Ramos (cell line): ENCODE data around the gene SNHG17.
"Not testable (repeated sequence)": the region's sequence is repeated elsewhere in the genome, so short reads cannot be mapped to it uniquely, and the experiment has no call there.

Experiments used
- in situ Hi-C: fragments of 300-500 bp; cut with MboI; formaldehyde crosslinking; loops from one replicate; pipeline ENCODE4 v1.14.3; 2022; ENCODE audit warnings: low sequenced_read_pairs; ENCODE audit not compliant: unreplicated experiment

Gene SNHG17

DNA sequence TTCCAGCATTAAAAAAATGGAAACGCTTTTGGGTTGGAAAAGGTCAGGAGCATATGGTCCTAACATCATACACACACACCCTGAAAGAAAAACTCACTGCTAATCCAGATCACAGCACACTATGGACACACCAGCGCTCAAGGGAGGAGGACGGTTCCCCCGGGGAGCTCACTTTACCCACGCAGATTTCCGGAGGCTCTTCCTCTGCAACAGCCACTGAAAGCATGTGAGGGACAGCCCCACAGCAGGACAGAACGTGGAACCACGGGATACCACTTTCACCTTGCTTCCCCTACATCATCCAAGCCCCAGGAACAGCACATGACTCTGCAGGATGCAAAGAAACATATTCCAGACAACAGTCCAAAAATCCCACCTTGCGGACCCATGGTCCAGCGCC, 13.2 kb downstream of the SNHG17 start:
- in situ Hi-C loops = no loop called here

DNA sequence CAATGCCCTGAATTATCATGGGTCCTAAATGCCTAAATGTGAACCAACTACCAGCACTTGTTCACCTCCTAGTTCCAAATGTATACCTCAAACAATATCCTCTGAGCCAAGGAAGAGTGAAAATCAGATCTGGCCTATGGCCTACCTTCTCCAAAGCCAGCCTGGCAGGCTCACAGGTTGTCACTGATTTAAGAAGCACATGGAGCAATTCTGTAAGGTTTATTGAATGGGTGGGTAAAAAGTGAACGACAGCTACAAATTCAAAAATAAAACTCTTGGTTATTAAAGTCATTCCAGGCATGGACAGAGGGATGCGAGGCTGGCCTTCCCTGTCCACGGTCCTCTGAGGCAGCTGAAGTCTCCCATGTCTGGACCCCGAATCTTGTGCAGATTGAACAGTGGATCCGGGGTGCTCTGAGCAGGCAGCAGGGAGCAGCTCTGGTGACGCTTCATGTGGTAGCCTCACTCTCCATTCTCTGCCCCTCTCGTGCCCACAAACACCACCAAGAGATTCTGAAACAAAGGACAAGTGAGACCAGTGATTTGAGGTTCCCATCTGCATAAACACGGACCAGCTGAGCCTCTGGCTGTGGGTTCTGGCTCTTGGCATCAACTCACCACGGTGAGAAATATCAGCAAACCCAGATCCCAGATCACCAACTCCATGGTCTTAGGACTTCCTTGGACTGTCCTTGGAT, 14.6 kb downstream of the SNHG17 start:
- in situ Hi-C loops = no loop called here

DNA sequence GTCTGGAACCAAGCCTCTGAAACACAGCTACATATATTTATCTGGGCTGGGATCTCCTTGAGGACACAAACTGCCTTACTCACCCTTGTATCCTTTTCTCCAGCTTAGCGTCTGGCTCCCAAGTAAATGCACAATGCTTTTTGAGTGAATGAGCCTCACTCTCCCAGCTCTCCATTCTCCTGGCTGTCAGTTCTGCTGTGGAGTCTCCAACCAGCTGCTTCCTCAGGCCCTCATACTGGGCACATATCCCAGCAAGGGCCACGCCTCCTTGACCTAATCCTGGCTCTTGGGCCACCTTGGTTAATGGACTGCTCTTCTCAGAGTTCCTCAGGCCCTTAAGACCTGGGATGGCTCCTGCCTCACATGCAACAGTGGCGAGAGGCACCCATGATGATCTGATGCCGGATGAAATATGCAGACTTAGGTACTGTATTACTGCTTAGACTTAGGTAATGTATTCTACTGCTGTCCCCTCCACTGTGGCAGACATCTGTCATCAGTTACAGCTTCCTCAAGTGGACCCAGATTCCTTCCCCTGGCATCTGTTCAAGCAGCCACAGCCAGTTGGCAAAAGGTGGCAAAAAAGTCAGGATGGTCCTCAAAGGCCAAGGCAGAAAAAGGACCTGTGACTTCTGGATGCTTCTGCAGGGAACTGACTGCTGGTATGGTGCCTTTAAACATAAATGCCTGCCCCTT, 16.5 kb downstream of the SNHG17 start:
- in situ Hi-C loops = no loop called here

DNA sequence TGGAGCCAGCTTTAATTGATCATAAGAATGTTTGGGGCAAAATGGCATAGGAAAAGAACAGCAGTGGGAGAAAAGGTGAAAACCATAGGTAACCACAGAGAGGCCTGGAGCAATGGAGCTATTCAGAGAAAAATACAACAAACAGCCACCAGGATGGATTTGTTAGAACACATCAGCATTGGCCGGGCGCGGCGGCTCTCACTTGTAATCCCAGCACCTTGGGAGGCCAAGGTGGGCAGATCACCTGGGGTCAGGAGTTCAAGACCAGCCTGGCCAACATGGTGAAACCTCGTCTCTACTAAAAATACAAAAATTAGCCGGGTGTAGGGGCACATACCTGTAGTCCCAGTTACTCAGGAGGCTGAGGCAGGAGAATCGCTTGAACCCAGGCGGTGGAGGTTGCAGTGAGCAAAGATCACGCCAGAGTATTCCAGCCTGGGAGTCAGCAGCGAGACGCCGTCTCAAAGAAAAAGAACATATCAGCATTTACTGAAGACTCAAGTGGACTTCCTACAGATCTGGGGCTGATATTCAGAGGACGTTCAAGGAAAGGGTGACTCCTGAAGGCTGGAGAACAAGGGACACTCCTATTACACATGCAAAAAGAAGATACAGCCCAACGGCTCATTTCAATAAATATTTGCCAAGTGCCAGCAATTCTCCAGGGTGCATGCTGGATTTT, 20.2 kb downstream of the SNHG17 start:
- in situ Hi-C loops = no loop called here

DNA sequence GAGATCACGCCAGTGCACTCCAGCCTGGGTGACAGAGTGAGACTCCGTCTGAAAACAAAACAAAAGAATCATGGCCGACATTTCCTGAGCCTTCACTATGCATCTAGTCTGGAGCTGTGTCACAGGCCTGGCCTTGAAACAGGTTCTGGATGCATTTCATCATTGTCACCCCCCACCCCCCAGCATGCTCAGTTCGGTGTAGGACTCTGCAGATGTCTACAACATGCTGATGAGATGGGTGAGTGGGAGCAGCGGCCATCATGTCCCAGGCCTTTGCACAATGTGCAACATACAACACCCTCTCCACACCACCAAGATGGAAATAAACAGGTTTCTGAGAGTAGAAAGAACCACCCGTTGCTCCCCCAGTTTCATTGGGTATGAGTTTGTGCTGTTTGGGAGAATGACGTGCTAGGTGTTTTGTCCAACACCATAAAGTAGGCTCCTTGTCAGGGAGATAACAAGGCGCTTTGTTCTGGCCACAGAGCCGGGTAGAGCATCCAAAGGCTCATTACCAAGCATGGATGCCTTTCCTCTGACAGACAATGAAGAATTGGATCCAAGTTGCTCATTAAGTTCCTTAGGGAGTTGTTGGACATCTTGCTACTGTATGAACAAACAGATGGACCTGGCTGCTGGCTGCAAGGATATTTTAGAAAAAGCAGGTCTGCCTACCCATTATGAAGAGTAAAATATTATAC, 22.1 kb downstream of the SNHG17 start:
- in situ Hi-C loops = no loop called here

DNA sequence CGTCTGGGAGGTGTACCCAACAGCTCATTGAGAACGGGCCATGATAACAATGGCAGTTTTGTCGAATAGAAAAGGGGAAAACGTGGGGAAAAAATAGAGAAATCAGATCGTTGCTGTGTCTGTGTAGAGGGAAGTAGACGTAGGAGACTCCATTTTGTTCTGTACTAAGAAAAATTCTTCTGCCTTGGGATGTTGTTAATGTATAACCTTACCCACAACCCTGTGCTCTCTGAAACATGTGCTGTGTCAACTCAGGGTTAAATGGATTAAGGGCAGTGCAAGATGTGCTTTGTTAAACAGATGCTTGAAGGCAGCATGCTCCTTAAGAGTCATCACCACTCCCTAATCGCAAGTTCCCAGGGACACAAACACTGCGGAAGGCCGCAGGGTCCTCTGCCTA, 27.3 kb downstream of the SNHG17 start:
- in situ Hi-C loops = not testable (repeated sequence)

DNA sequence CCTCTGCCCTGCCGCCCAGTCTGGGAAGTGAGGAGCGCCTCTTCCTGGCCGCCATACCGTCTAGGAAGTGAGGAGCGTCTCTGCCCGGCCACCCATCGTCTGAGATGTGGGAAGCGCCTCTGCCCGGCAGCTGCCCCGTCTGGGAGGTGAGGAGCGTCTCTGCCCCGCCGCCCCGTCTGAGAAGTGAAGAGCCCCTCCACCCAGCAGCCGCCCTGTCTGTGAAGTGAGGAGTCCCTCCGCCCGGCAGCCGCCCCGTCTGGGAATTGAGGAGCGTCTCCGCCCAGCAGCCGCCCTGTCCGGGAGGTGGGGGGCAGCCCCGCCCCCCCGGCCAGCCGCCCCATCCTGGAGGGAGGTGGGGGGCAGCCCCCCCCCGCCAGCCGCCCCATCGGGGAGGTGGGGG, 27.8 kb downstream of the SNHG17 start:
- in situ Hi-C loops = no loop called here

DNA sequence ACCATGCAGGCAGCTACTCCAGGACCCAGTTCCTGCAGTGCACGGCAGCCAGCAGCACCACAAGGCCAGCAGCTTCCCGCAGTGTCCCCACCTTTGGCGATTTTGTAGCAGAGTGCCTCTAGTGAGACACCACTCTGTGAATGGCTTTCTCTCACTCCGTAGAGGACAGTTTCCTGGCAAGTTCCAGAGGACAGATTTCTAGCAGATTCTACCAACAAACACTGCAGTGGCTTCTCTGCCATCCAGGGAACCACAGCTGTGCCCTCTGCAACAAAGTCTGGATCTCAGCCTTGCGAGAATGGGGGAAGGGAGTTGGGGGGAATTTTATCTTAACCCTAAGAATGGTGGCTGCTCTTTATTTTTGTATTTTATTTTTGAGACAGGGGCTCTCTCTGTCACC, 28.7 kb downstream of the SNHG17 start:
- in situ Hi-C loops = no loop called here

DNA sequence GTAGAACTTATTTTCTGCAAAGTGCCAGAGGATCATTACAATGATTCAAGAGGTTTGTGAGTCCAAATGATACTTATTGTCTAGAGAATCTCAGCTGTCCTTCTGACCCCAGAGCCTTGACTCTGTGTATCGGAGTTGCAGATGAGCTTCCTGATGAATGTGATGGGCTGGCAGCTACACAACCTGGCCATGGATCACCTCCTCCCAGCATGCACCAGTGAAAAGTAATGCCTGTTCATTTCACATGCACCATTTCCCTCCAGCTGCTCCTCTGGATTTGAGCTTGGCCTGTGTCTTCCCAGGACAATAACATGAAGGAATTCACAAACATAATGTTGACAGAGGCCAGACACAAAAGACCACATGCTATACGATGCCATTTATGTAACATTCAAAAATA, 30.0 kb downstream of the SNHG17 start:
- in situ Hi-C loops = no loop called here

DNA sequence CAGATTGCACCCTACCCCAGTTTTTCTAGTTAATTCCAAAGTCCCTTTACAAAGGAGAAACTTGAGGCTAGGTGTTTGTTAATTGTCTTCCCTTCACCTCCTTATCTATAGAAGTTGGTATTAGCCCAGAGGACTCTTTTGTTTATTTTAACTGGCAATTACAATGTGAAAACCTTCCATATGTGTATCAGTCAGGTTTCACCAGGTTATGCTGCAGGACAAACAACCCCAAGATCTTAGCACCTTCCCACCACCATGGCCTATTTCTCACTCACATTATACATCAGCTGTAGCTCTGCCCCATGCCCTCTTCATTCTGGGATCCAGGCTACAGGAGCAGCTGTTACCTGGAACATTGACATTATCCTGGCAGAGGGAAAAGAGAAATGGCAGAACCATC, 31.1 kb downstream of the SNHG17 start:
- in situ Hi-C loops = no loop called here

DNA sequence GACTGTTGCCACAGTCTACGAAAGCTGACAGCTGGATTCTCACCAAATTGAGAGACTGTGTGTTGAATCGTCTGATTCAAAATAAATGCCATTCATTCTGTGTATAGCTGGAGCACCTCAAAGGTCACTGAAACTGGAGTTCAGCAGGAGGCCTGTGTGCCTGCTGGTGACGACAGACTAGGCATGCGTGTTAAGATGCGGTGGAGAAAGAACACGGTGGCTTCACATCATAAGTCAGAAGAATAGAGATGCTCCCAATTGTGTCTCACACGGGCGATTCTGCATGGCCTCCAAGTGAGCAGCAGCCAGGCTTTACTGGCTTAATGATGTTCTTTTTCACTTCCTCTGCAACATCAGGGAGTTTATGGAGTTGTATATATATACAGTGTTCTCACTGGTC, 32.3 kb downstream of the SNHG17 start:
- in situ Hi-C loops = no loop called here

DNA sequence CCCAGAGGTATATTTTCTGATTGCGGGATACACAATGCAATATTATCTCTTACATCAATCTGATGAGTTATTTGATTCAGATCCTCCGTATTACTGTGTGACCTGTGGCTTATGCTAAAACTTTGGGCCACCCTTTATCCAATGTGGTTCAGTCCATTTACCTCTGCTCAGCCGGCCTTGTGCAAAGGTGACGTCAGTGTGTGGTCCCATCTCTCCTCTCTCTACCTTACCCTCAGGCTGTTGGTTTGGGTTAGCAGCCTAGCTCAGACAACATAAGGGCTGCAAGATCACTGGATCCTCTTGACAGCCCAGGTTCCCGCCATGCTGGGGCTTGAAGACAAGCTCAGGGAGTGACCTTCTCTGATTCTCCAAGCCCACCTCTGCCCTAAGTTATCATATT, 33.0 kb downstream of the SNHG17 start:
- in situ Hi-C loops = no loop called here

DNA sequence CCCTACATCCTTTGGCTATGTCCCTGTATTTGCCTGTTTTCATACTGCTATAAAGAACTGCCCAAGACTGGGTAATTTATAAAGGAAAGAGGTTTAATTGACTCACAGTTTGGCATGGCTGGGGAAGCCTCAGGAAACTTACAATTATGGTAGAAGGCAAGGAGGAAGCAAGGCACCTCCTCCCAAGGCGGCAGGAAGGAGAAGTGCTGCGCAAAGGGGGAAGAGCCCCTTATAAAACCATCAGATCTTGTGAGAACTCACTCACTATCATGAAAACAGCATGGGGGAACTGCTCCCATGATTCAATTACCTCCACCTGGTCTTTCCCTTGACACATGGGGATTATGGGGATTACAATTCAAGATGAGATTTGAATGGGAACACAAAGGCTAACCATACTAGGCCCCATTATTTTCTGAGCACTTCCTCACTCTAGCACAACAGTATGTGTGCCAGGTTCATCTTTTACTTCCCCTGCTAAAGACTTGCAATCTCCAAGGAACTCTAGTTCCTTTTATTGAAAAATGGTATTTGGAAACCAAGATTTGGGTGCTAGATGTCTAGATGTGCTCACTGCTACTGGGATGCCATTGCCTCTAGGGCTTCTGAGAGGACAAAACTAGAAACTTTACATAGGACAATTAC, 39.3 kb downstream of the SNHG17 start:
- in situ Hi-C loops = not testable (repeated sequence)

DNA sequence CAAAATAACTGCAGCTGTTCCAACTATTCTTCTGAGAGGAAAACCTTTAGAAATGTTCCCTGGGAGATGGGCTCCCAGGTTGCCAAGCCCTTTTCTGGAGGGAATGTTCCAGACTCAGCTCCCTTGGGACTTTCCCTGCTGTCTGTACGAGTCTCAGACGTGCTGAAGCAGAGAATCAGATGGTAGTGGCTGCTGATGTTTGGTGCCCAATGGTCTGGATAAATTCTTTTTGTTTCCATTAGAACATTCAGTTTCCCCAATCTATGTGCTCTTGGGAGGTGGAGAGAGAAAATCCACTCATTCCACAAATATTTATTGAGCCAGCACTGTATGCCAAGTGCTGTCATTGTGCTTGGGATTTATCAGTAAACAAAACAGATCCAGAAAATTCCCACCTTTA, 40.0 kb downstream of the SNHG17 start:
- in situ Hi-C loops = no loop called here

DNA sequence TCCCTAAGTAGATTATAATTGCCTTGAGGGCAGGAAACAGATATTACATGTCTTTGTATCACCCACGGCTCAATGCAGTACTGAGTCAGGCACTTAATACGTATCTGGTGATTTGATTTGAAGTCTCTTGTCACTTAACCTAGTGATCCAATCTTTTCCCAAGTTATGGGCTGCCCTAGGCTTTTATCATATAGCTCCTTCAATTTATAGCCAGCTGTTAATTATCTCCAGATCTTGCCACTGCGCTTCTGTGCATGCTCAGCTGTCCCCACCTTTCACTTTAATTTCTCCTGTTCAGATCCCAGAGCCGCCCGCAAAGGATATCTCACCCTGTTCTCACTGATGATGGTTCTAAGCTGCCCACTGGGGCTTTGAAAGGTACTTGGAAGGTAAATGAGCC, 41.9 kb downstream of the SNHG17 start:
- in situ Hi-C loops = no loop called here

DNA sequence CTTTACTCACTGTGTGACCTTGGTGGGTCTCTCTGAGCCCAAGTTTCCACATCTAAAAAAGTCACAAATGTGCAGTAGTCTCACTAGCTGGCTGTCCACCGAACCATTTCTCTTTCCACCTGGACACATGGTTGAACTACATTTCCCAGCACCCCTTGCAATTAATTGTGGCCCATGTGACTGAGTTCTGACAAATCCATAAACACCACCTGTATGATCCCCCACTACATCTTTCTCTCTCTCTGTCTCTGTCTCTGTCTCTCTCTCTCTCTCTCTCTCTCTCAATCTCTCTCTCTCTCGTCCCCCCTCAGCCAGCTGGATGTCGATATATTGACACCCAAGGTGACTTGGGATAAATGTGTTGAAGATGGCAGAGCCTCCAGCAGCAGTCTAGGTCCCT, 42.8 kb downstream of the SNHG17 start:
- in situ Hi-C loops = no loop called here

DNA sequence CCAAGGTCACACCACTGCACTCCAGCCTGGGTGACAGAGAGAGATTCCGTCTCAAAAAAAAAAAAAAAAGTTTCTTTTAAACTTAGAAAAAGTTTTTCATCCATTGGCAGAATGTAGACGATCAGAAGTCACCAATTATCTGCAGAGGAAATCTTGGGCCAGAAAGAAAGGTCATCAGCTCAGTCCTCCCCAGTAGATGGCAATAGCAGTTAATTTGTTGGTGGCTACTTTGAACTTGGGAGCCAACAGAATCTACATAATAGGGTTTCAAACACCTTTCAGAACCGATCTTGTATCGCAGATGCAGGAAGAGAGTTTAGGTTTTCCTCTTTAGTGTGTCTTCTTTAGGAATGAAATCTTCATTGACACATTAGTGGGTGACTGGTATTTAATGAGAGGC, 47.2 kb downstream of the SNHG17 start:
- in situ Hi-C loops = no loop called here

DNA sequence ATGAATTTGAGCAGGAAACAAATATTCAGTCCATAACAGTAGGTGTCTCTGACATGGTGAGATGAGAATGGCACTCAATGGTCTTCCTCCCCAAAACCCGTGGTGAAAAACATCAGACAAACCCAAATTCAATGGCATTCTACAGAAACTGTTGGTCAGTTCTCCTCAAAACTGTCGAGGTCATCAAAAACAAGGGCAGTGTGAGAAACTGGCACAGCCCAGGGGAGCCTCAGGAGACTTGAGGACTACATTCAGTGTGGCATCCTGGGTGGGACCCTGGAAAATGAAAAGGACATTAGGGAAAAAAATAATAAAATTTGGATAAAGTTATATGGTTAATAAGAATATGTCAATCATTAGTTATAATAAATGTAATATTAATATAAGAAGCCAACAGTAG, 48.3 kb downstream of the SNHG17 start:
- in situ Hi-C loops = no loop called here

DNA sequence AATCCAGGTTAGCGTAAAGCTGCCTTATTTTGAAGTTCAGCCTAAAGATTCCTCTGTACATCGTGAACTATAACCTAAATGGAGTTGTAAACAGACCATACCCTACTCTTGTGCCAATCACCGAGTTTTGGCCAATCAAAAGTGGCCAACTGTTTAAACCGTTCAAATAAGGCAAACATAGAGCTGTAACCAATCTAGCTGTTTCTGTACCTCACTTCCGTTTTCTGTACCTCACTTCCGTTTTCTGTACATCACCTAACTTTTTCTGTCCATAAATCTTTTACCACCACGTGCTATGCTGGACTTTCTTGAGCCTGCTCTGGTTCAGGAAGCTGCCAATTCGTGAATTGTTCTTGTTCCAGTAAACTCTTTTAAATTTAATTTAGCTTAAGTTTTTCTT, 49.1 kb downstream of the SNHG17 start:
- in situ Hi-C loops = no loop called here

DNA sequence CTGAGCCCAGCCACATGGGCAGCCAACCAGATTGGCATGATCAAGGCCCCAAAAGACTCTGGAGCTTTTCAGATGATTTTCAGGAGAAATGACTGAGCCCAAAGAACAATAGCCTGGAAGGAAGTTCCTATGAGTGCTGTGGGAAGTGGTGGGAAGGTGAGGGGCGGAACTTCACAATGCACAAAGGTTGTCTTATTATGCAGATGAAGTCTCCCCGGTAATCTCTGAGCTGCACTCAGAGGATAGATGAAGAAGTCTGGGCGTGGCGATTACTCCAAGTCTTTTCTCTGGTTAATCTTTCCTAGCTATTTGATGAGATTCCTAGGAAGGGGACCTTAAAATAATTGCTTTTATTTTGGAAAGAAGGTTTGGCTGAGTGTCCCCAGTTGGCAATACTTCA, 52.0 kb downstream of the SNHG17 start:
- in situ Hi-C loops = no loop called here

DNA sequence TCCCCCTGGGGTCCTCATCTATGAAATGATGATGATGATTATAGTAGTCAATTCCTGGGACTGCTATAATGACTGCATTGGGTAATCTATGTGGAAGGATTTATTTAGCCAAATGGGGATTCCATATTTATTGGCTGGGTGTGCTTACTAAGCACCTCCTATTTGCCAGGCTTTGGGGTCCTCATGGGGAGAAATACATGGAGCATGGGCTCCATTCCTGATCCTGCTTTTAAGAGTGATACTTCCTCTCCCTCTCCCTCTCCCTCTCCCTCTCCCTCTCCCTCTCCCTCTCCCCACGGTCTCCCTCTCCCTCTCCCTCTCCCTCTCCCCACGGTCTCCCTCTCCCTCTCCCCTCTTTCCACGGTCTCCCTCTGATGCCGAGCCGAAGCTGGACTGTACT, 57.3 kb downstream of the SNHG17 start:
- in situ Hi-C loops = not testable (repeated sequence)
